NCI-H510A (cell line): ENCODE data around the gene CLDND1.
"Not testable (repeated sequence)": the region's sequence is repeated elsewhere in the genome, so short reads cannot be mapped to it uniquely, and the experiment has no call there.

Source experiments
- DNase-seq: peaks from one replicate; lab custom pipeline; 2025; lab: John Stamatoyannopoulos, UW

Gene CLDND1

GRCh38 chr3:98522544-98523281 is at the start of gene CLDND1:
TSS of gene CLDND1 (minus strand) at chr3:98522902. CDS start at chr3:98521424, 1,478 bp downstream.
- DNase-seq: peak; percentile 78

- no peak for DNase-seq
Observed at GRCh38 chr3:98568402-98568801, 45.7 kb upstream of the CLDND1 start.

- DNase-seq: no peak
Observed at GRCh38 chr3:98567666-98568270, 45.1 kb upstream of the CLDND1 start.

GRCh38 chr3:98565843-98566242 is 43.1 kb upstream of the CLDND1 start:
- no peak for DNase-seq

GRCh38 chr3:98565237-98565643 is 42.5 kb upstream of the CLDND1 start:
- no peak for DNase-seq

DNA sequence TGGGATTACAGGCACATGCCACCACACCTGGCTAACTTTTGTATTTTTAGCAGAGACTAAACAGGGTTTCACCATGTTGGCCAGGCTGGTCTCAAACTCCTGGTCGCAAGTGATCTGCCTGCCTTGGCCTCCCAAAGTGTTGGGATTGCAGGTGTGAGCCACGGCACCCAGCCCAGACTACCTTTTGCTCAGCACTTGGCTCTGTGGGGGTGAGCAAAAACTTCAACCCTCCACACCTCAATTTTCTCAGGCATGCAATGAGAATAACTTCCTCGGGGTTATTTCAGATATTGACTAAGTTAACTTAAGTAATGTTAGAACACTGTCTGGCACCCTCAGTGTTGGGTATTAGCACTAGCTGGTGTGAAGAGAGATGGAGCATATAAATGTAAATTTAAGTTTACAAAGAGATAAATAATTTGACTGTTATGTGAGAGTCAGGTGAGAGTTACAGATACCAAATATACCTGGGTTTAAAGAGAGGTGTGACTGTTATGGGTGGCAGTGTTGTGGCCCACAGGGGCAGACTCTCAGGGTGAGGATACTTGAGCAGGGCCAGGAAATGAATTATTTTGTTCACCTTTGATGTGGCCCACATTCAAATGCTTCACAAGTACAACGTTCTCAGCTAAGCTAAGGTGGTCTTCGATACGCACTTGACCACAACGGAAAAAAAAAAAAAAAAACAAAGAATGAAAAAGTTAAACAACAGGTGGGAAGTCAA is 41.7 kb upstream of the CLDND1 start:
- no peak for DNase-seq

- DNase-seq: no peak
Observed at GRCh38 chr3:98563661-98564281, 41.1 kb upstream of the CLDND1 start.

- no peak for DNase-seq
Observed at GRCh38 chr3:98561727-98562521, 39.2 kb upstream of the CLDND1 start.

DNA sequence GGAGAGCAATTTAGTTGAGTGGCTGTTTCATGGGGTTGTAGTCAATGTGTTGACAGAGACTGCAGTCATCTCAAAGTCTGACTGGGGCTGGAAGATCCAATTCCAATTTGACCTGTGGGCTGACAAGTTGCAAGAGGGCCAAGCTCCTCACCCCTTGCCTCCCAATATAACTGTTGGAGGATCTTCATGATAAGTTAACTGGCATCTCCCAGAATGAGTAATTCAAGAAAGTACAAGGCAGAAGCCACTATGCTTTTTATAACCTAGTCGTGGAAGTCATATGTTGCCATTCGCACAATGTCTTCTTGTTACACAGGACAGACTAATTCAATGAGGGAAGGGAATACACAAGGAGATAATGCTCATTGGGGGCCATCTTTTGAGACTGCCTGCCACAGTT is 38.2 kb upstream of the CLDND1 start:
- no peak for DNase-seq

- not testable (repeated sequence) for DNase-seq
Observed at GRCh38 chr3:98559769-98560168, 37.1 kb upstream of the CLDND1 start.

DNA sequence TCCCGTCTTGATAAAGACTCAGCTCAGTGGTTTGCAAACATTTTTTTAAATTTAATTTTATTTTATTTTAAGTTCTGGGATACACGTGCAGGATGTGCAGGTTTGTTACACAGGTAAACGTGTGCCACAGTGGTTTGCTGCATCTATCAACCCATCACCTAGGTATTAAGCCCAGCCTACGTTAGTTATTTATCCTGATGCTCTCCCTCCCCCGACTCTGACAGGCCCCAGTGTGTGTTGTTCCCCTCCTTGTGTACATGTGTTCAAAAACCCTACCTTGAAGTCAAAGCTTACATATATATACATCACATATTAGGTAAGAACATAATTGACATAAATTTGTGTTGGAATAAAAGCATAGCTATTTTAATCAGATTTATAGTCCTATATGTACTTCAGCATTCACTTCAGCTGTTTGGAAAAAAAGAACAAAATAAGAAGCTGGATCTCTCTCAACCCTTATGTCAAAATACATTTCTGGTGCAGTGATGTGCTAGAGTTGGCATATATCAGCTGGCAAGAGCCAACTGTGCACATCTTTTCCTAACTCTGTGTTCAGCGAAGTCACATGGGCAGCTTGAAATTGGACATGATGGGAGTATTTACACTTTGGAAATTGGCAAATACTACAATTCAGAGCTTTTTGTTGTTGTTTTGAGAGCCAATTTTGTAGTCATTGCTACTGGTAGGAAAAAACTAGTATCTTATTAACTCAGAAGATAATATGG is 35.6 kb upstream of the CLDND1 start:
- no peak for DNase-seq

DNA sequence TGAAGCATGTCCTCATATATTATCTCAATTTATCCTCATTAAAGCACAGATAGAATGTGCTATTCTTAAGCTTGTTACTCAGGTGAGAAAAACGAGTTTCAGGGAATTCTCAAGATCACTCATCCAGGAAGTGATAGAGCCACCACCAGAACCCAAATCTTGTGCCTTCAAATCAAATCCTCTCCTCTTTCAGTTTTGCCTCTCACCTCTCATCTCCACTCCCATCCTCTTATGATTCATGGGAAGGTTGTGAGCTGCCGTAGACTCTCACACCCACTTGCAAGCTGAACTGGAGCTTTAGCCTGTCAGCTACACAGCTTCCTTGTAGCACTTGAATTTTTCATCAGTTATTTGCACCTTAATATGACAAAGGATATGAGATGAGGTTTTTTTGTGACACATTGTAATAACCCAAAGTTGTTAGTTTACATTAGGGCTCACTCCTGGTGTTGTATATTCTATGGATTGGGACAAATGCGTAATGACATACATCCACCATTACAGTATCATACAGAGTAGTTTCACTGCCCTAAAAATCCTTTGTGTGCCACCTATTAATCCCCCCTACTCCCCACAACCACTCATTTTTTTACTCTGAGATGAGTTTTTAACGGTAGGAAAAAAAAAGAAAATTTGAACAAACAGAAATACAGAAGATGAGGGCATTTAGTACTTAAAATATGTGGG is 34.8 kb upstream of the CLDND1 start:
- DNase-seq: no peak

- DNase-seq: no peak
Observed at GRCh38 chr3:98556164-98557130, 33.7 kb upstream of the CLDND1 start.

- DNase-seq: no peak
Observed at GRCh38 chr3:98555025-98555379, 32.3 kb upstream of the CLDND1 start.

- DNase-seq: no peak
Observed at GRCh38 chr3:98554580-98554979, 31.9 kb upstream of the CLDND1 start.

DNA sequence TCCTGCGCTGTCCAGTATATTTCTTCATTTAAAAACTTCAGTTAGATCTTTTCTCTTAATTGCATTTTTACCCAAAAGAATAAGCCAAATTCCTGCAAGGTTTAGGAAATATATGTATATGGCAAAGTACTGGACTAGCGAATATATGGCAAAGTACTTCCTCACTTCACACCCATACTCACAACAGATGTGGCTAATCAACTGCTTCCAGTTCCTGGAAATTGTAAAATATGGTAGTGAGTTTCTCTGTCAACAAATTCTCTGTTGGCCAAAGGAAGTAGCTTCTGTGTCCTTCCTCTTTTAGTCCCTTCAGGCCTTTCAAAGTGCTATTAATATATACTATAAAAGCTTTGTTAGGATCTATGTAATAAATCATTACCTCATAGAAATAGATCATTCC is 31.1 kb upstream of the CLDND1 start:
- DNase-seq: no peak

- no peak for DNase-seq
Observed at GRCh38 chr3:98553021-98553563, 30.4 kb upstream of the CLDND1 start.

- DNase-seq: no peak
Observed at GRCh38 chr3:98552232-98553020, 29.7 kb upstream of the CLDND1 start.
